Right ventricle myocardium superior (tissue), 1 donor: ENCODE measurements around the gene ABCC1. TPM values are rescaled to one million over a fixed set of nuclear protein-coding genes. Genes with fewer than 3 reads are reported as not detected.
A peak's percentile ranks its signal among the peaks of the same experiment; 100 is the strongest.
"Not testable (repeated sequence)": the region's sequence is repeated elsewhere in the genome, so short reads cannot be mapped to it uniquely, and the experiment has no call there.

Experiments
- ATAC-seq: fragments of 200-7000 bp; cut with Tn5 transposase; one replicate; pipeline ENCODE4 v1.9.1; 2020; ENCODE audit warnings: mild to moderate bottlenecking; ENCODE audit not compliant: poor library complexity
- DNase-seq: peaks from one replicate; pipeline ENCODE4 v3.0.0-alpha.2; 2020
- intact Hi-C: fragments of 100-400 bp; cut with DNase I; formaldehyde crosslinking; loops from one replicate; pipeline ENCODE4 v1.11.2; 2022
- total RNA-seq: library from RNA; stranded (reverse); fragmentation: NEBNext Ultra II Directional; extraction: Animal tissue kit (Norgen Biotek cat#: 25700); gene quantifications from one replicate; pipeline ENCODE4 v1.2.1, GENCODE V29; 2021
- donor health status: DM: no; HTN: yes; CAD: no; lungs with severe emphysema.

Gene ABCC1
- total RNA-seq, 1 donor from 2014 or later: 24.4 TPM

DNA sequence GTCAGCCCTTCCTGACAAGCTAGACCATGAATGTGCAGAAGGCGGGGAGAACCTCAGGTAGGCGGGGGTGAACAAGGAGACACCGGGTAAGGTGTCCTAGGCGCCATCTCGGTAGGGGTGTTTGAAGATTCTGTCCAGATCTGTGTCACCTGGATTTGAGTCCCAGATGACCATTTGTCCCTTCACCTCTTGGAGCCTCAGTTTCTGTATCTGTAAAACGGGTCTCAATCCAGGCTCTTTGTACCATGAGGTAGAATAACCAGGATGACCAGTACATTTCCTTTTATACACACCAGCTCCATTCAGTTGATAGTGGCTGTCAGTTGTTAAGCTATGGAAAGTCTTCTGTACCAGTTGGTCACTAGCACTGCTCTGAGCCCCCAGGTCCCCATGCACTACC, 187.2 kb downstream of the ABCC1 start:
- no peak for DNase-seq
- intact Hi-C loops: no loop called here

DNA sequence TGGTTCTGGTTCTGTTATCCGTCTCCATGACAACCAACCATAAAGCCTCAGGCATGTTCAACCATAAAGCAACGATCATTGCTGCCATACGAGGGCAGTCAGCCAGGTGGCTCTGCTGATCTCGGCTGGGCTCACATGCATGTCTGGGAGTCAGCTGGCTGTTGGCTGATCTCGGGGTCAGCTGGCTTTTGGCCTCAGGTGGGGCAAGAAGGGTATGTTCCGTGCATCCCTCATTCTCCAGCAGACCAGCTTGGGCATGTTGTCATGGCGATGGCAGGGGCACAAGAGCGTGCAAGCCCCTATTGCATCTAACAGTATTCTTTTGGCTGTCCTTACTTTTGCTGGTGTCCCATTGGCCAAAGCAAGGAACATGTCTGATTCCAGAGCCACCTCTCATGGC, 187.7 kb downstream of the ABCC1 start:
- intact Hi-C loops: no loop called here
- DNase-seq (no peak), ATAC-seq (no peak)

More for the DNA sequence above, 187.2 kb downstream of the ABCC1 start:
- no peak for ATAC-seq

DNA sequence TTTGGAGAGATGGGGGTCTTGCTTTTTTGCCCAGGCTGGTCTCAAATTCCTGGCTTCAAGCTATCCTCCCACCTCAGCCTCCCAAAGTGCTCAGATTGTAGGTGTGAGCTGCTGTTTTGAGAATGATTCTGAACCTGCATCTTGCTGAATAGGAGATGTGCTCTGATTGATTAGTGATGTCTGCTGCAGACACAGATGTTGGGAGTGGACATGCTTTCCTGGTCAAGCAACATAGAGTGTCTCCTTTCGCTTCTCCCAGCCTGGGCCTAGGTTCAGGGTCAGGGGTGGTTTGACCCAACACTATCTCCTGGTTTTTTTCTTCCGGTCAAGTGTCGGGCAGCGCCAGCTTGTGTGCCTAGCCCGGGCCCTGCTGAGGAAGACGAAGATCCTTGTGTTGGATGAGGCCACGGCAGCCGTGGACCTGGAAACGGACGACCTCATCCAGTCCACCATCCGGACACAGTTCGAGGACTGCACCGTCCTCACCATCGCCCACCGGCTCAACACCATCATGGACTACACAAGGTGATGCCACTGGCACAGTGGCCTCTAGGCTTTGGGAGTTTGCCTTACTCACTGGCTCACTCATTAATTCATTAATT, 188.7 kb downstream of the ABCC1 start:
- intact Hi-C loops: no loop called here
- DNase-seq (no peak), ATAC-seq (no peak)

DNA sequence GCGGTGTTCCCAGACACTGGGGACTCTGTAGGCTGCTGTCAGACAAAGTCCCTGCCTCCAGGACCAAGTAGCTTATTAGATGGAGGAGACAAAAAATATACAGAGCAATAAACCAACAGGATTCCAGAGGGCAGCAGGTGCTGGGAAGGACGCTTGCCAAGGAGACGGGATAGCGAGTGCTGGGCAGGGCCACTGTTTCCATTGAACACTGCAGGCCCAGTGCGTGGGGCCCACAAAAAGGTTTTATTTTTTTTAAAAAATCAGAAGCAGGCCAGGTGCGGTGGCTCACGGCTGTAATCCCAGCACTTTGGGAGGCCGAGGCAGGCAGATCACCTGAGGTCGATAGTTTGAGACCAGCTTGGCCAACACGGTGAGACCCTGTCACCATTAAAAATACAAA, 189.6 kb downstream of the ABCC1 start:
- ATAC-seq (no peak), DNase-seq (no peak)
- intact Hi-C loops: no loop called here

DNA sequence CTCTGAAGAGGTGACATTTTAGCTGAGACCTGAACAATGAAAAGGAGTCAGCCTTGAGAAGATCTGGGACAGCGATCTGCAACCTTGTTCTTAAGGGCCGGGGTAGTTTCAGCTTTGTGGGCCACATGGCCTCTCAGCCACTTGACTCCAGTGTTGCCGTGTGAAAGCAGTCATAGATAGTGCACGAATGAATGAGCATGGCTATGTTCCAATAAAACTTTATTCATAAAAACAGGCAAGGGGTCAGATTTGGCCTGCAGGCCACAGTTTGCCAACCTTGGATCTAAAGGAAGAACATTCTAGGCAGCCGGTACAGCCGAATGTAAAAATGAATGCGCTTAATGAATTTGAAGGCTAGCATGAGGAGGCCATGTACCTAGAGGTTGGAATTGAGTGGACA, 190.4 kb downstream of the ABCC1 start:
- ATAC-seq (no peak), DNase-seq (no peak)
- intact Hi-C loops: no loop called here

DNA sequence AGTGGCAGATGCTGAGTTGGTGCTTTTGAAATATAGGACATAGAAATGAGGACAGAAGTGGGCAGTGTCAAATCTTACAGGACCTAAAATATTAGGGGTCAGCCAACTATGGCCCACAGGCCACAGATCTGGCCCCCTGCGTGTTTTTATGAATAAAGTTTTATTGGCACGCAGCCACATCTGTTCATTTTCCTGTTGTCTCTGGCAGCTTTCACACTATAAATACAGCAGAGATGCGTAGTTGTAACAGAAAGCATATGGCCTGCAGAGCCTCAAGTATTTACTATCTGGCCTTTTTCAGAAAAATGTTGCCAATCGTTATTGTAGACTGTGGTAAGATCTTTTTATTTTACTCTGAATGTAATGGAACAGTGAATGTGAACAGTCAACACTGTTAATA, 191.1 kb downstream of the ABCC1 start:
- intact Hi-C loops: no loop called here
- DNase-seq (no peak), ATAC-seq (no peak)

DNA sequence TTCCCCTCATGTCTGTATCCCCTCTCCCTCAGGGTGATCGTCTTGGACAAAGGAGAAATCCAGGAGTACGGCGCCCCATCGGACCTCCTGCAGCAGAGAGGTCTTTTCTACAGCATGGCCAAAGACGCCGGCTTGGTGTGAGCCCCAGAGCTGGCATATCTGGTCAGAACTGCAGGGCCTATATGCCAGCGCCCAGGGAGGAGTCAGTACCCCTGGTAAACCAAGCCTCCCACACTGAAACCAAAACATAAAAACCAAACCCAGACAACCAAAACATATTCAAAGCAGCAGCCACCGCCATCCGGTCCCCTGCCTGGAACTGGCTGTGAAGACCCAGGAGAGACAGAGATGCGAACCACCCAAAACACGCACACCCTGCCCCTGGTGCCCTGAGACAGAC, 191.7 kb downstream of the ABCC1 start:
- ATAC-seq: no peak
- DNase-seq: no peak
- intact Hi-C loops: no loop called here

DNA sequence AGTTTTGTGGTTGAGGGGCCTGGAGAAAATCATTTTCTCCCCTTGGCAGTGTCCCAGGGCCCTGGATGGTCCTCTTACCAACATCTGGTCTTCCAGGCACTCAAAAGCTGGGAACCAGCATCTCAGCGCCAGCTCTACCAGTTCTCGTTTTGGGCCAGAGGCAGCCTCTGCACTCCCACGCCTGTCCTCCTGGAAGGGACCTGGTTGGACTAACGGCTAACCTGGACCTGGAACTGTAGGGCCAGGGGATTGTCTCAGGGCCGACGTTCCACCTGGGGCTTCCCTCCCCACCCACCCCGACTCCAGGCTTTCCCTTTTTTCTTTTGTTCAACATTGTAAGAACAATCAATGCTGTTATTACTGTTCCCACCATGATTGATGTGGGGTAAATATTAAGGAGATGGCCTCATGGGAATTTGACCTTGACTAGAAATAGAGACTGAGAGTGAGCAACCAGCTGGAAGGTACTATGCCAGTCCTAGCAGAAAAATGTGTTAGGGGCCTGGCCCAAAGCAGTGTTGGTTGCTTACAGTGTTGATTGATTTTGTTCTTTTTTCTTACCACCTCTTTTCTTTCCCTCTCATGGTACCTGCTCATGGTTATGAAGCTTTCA, 192.5 kb downstream of the ABCC1 start:
- intact Hi-C loops: no loop called here
- no peak for ATAC-seq
- DNase-seq: no peak

DNA sequence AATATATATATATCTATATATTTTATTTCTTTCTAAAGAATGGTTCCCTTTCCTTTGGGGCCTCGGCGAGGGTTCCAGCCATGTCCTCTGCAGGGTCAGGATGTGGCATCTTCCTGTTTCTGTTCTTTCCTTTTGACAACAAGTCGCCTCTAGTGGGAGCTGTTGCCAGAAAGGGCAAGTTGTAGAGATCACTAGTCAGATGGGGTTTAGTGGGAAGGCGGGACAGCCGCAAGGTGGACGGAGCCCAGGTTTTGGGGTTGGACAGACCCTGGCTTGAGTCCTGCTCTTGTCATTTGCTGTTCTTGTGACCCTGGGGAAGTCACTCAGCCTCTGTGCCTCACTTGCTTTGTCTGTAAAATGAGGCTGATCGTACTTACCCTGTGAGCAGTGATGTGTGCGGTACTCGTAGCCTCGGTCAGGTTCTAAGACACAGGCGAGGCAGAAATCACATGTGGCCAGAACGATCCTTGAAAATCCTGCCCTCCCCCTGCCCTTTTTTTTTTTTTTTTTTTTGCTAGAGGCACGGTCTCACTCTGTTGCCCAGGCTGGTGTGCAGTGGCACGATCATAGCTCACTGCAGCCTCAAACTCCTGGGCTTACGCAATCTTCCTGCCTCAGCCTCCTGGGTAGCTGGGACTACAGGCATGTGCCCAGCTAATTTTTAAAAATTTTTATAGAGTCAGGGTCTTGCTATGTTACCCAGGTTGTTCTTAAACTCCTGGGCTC, 193.8 kb downstream of the ABCC1 start:
- intact Hi-C loops: no loop called here
- ATAC-seq (no peak), DNase-seq (no peak)

DNA sequence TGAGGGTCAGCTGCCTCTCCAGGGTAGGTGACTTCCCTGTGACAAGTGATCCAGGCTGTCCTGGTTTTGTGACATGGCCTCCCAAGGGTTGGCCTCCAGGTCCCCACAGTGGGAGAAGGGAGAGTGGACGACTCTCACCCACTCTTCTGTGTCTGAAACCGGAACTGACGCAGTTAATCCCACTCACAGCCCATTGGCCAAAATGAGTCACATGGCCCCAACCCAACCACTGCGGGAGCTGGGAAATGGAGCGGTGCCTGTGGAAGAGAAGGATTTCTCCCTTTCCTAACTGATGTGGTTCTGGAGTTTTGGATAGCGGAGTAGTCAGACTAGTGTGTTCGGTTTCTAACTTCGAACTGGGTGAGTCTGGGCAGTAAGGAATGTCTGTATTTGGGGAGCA, 194.5 kb downstream of the ABCC1 start:
- ATAC-seq (no peak), DNase-seq (no peak)
- intact Hi-C loops: no loop called here

DNA sequence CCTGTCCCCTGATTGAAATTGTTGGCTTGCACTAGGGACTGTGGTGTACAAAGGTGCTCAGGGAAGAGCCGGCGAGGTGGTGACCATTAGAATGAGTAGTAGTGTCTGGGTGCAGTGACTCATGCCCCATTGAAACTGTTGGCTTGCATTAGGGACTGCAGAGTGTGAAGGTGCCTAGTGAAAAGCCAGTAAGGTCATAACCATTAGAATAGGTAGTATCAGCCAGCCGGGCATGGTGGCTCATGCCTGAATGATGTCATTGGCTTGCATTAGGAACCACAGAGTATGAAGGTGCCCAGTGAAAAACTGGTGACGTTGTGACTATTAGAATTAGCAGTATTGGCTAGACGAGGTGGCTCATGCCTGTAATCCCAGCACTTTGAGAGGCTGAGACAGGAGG, 195.0 kb downstream of the ABCC1 start:
- no peak for DNase-seq
- intact Hi-C loops: no loop called here
- no peak for ATAC-seq

DNA sequence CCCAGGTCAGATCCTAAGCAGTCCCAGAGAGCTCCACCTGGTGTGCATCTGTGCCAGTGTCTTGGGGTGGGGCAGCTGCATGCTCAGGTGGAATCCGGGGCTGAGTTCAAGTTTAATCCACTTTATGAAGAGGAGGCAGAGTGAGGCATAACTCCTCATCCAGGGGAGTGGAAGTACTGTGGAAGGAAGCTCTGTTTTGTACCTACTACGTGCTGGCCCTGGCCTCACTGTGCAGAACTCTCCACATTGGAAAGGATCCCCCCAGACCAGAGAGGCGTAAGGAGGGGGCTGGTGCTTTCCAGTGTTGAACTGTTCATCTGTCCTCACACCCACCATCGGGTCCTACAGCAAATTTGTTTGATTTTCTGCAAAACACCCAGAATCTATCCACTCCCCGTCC, 195.9 kb downstream of the ABCC1 start:
- no peak for DNase-seq
- intact Hi-C loops: no loop called here
- ATAC-seq: no peak

DNA sequence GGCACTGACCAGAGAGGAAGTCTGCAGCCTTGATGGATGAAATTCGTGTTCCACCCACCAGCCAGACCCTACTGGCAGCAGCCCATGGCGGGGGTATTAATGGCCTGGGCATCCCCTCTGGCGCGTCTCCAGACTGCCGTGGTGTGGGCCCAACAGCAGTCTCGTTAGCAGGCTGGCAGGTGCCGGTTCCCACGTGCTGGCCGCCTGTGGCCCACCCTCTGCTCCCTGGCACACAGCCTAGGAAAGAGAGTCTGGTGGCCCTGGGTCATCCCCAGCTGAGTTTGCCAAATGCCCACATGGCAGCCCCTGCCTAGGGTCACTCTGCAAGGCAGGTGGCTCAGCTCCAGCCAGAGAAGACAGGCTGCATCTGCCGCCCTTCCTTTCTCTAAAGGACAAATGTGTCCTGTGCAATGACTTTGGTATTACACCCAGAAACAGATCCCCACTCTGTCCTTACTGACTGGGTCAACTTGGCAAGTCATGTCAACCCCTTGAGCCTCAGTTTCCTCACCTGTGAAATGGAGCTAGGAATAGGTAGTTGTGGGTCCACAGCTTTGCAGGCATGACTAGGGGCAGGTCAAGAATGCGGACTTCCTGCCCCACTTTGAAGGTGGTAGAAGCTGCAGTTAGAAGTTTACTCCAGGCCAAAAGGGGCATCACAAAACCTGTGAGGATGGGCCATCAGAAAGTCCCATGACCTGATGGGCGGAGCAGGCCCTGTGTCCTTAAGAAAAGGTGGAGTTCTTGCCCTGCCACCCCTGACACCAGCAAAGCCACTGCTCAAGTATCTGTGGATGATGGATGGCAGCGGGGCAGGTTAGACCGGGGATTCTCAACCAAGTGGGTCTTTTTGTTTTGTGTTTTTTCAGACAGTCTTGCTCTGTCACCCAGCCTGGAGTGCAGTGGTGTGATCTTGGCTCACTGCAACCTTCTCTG, 197.2 kb downstream of the ABCC1 start:
- no peak for DNase-seq
- ATAC-seq: no peak

DNA sequence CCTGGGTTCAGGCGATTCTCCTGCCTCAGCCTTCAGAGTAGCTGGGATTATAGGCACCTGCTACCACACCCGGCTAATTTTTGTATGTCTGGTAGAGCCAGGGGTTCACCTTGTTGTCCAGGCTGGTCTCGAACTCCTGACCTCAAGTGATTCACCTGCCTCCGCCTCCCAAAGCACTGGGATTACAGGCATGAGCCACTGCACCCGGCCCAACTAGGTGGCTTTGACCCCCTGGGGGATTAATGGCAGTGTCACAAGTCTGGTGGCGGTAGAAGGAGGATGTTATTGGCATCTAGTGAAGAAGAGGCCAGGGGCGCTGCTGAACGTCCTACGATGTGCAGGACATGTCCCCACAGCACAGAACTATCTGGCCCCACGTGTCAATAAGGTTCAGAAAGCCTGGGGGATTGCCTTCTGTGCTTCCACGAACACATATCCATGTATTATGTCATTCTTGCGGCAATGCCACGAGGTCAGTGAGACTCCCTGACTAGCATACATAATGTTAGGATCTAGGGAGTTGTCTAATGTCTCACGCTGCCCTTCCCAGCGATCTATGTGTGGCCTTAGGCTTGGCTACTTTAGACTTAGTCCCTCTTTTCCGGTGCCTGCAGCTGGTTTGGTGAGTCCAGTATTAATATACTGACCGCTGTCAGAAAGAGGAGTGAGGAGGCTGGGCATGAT, 198.0 kb downstream of the ABCC1 start:
- no peak for DNase-seq
- no peak for ATAC-seq

More for the DNA sequence above, 197.2 kb downstream of the ABCC1 start:
- intact Hi-C loops: no loop called here

DNA sequence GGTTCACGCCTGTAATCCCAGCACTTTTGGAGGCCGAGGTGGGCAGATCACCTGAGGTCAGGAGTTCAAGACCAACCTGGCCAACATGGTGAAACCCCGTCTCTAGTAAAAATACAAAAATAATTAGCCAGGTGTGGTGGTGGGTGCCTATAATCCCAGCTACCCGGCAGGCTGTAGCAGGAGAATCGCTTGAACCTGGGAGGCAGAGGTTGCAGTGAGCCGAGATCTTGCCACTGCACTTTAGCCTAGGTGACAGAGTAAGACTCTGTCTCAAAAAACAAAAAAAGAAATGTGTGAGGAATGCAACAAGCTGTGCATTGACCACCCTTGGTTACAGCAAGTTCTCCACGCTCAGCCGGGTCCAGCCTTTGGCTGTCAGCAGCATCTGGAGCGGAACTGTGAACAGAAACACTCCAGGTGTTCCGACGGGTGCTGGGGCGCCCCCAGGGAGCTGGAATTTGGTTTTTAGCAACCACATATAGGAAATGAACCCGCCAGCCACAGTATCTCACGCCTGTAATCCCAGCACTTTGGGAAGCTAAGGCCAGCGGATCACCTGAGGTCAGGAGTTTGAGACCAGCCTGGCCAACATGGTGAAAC, 198.7 kb downstream of the ABCC1 start:
- DNase-seq: peak; percentile 14
- intact Hi-C loops, ATAC-seq: not testable (repeated sequence)

More for the DNA sequence above, 198.0 kb downstream of the ABCC1 start:
- intact Hi-C loops: no loop called here

DNA sequence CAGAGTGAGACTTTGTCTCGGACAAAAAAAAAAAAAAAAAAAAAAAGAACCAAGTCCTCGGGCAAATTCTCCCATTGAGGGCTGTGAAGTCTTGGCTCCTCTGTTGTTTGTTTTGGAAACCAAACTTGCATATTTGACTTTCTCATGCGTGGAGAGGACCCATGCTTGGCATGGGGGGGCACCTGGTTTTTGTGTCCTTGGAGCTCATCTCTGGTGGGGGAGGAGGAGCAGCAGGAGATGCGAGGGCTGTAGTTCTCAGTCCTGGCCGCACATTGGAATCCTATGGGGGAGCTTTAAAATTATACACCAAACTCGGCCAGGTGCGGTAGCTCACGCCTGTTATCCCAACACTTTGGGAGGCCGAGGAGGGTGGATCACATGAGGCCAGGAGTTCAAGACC, 199.3 kb downstream of the ABCC1 start:
- ATAC-seq (no peak), DNase-seq (no peak)
- intact Hi-C loops: no loop called here

DNA sequence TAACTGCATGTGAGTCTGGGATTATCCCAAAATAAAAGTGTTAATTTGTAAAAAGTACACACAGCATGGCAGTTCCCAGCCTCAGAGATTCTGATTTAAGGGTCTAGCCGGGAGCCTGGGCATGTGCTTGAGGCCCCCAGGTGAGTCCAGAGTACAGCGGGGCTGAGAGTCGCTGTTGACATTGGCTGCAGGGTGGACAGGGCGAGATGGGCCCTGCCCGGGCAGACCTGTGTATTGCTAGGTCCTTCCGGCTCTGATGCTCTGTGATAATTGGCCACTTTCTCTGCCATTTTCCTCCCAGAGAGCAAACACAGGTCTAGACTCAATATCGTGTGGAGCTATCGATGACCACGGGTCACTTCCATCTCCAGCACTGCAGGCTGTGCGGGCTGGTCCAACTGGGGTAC, 200.3 kb downstream of the ABCC1 start:
- DNase-seq (no peak), ATAC-seq (no peak)
- intact Hi-C loops: no loop called here

DNA sequence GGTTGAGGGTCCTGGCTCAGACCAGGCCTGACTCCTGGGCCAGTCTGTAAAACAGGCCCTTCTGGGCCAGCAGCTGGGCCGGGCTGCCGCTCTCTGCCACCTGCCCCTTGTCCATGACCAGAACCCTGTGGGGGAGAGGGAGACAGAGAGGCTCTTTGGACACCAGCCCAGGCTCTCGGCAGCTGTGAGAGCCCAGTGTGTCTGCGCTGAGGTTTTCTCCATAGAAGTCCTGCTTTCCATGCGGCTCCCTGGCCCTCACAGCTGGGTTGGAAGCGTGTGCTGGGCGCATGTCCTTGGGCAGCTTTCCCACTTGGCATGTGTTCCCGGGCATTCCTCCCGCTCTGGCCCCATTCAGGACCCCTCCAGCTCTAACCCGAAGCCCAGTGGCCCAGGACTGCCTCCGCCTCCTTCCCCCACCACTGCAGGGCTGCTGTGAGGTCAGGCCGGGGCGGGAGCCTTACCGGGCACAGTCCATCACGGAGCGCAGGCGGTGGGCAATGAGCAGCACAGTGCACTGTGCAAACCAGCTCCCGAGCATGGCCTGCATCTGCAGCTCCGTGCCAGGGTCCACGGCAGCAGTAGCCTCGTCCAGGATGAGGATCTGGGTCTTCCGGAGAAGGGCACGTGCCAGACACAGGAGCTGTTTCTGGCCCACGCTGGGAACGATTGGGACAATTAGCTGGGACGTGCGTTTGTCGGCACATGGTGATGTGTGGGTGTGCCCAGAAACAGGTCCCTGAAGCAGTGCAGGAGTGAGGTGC, 200.9 kb downstream of the ABCC1 start:
- DNase-seq (peak; percentile 82), ATAC-seq (peak; percentile 93)
- intact Hi-C loops: no loop called here
